Ishikawa (cell line): Measurements from ENCODE around the gene HMGXB3.

Experiments
- CEBPB ChIP-seq: IDR thresholded peaks from 2 replicates; pipeline ENCODE4 v1.6.1; 2012
- CREB1 ChIP-seq: IDR thresholded peaks from 2 replicates; pipeline ENCODE4 v1.6.1; 2012; ENCODE audit warnings: low read depth
- EGR1 ChIP-seq: IDR thresholded peaks from 2 replicates; pipeline ENCODE4 v1.6.1; 2012
- EP300 ChIP-seq: IDR thresholded peaks from 2 replicates; pipeline ENCODE4 v1.6.1; 2012; ENCODE audit warnings: borderline replicate concordance
- FOXM1 ChIP-seq: IDR thresholded peaks from 2 replicates; pipeline ENCODE4 v1.6.1; 2012; ENCODE audit warnings: low read depth, borderline replicate concordance
- MAX ChIP-seq: IDR thresholded peaks from 2 replicates; pipeline ENCODE4 v1.6.1; 2012
- NFIC ChIP-seq: IDR thresholded peaks from 2 replicates; pipeline ENCODE4 v1.6.1; 2012
- RAD21 ChIP-seq: IDR thresholded peaks from 2 replicates; pipeline ENCODE4 v1.6.1; 2012; ENCODE audit warnings: low read depth
- REST ChIP-seq: IDR thresholded peaks from 2 replicates; pipeline ENCODE4 v1.6.1; 2012; ENCODE audit warnings: low read depth, mild to moderate bottlenecking
- TAF1 ChIP-seq: IDR thresholded peaks from 2 replicates; pipeline ENCODE4 v1.6.1; 2012; ENCODE audit warnings: low read depth, mild to moderate bottlenecking
- TCF12 ChIP-seq: IDR thresholded peaks from 2 replicates; pipeline ENCODE4 v1.6.1; 2012; ENCODE audit warnings: low read depth
- TEAD4 ChIP-seq: IDR thresholded peaks from 2 replicates; pipeline ENCODE4 v1.6.1; 2012
- USF1 ChIP-seq: IDR thresholded peaks from 2 replicates; pipeline ENCODE4 v1.6.1; 2012
- YY1 ChIP-seq: IDR thresholded peaks from 2 replicates; pipeline ENCODE4 v1.6.1; 2012; ENCODE audit warnings: low read depth
- ZBTB7A ChIP-seq: IDR thresholded peaks from 2 replicates; pipeline ENCODE4 v1.6.1; 2012; ENCODE audit warnings: low read depth

Gene HMGXB3

GRCh38 chr5:150014456-150014855, 13.9 kb downstream of the HMGXB3 start:
- TF ChIP-seq EGR1: no peak
- no peak for TF ChIP-seq CREB1
- TF ChIP-seq REST: no peak
- TF ChIP-seq TAF1: no peak
- no peak for TF ChIP-seq NFIC
- no peak for TF ChIP-seq MAX
- no peak for TF ChIP-seq USF1
- TF ChIP-seq ZBTB7A: no peak
- no peak for TF ChIP-seq RAD21
- no peak for TF ChIP-seq CEBPB
- no peak for TF ChIP-seq EP300
- no peak for TF ChIP-seq TCF12
- no peak for TF ChIP-seq FOXM1
- TF ChIP-seq YY1: no peak
- no peak for TF ChIP-seq TEAD4

- TF ChIP-seq MAX (no peak), FOXM1 (no peak), RAD21 (no peak), TAF1 (no peak), YY1 (no peak), EP300 (no peak), CREB1 (no peak), TEAD4 (no peak), REST (no peak), TCF12 (no peak), EGR1 (no peak)
These were observed 14.9 kb downstream of the HMGXB3 start for GRCh38 chr5:150015415-150015814.

- no peak for TF ChIP-seq YY1
- no peak for TF ChIP-seq REST
- TF ChIP-seq CEBPB: no peak
- TF ChIP-seq RAD21: no peak
- TF ChIP-seq TEAD4: no peak
- TF ChIP-seq USF1: no peak
- no peak for TF ChIP-seq FOXM1
- TF ChIP-seq MAX: no peak
- no peak for TF ChIP-seq CREB1
- no peak for TF ChIP-seq EP300
- TF ChIP-seq TCF12: no peak
- TF ChIP-seq ZBTB7A: no peak
- TF ChIP-seq TAF1: no peak
These were observed 16.0 kb downstream of the HMGXB3 start for GRCh38 chr5:150016537-150016936.

GRCh38 chr5:150017226-150018005, 16.9 kb downstream of the HMGXB3 start:
- TF ChIP-seq TEAD4 (no peak), CEBPB (no peak), CREB1 (no peak), USF1 (no peak), MAX (no peak), NFIC (no peak), YY1 (no peak), EP300 (no peak), RAD21 (no peak), EGR1 (no peak), TAF1 (no peak), FOXM1 (no peak), REST (no peak), ZBTB7A (no peak)
